Measurements from ENCODE around the gene IGSF3.
"Not testable (repeated sequence)": the region's sequence is repeated elsewhere in the genome, so short reads cannot be mapped to it uniquely, and the experiment has no call there.

DNA sequence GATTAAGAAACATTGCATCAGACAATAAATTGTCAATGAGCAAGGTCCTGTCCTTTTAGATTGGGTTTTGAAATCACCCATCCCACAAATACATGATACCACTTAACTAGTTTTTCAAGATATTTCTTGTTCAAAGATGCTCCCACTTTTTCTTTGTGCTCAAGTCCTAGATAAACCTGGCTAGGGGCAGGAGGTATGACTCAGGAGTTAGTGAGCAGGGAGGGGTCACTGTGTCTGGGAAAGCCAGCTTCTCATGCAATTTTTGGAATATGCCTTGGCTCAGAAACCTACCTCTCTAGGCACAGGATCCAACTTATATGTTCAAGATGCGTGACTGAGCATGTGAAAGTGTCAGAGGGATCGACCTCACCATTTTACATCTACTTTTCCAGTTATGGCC, 45.8 kb downstream of the IGSF3 start:
- not testable (repeated sequence) for TF ChIP-seq POLR2A (IDR thresholded peaks at IDR 0.05)
- TF ChIP-seq, protein P1, sequence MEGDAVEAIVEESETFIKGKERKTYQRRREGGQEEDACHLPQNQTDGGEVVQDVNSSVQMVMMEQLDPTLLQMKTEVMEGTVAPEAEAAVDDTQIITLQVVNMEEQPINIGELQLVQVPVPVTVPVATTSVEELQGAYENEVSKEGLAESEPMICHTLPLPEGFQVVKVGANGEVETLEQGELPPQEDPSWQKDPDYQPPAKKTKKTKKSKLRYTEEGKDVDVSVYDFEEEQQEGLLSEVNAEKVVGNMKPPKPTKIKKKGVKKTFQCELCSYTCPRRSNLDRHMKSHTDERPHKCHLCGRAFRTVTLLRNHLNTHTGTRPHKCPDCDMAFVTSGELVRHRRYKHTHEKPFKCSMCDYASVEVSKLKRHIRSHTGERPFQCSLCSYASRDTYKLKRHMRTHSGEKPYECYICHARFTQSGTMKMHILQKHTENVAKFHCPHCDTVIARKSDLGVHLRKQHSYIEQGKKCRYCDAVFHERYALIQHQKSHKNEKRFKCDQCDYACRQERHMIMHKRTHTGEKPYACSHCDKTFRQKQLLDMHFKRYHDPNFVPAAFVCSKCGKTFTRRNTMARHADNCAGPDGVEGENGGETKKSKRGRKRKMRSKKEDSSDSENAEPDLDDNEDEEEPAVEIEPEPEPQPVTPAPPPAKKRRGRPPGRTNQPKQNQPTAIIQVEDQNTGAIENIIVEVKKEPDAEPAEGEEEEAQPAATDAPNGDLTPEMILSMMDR (IDR thresholded peaks at IDR 0.05), result not testable (repeated sequence)

All from esophagus squamous epithelium (tissue), 4 donors.